CD4-positive, alpha-beta T cell (primary cell): ENCODE results near the gene ASTN2. TPM values are rescaled to one million over a fixed set of nuclear protein-coding genes. Genes with fewer than 3 reads are reported as not detected.

Experiments used
- ATAC-seq: fragments of 200-7000 bp; cut with Tn5 transposase; one replicate; pipeline ENCODE4 v1.10.0; 2022; ENCODE audit warnings: mild to moderate bottlenecking; ENCODE audit not compliant: poor library complexity
- CTCF ChIA-PET: fragments of 350-600 bp; sonication (Branson Sonifier 250); formaldehyde crosslinking; loops from one replicate; lab custom pipeline; 2021; ENCODE audit warnings: antibody characterized with exemption, inconsistent platforms; lab: Charles Lee
- POLR2A ChIA-PET: fragments of 350-600 bp; sonication (Branson Sonifier 250); formaldehyde crosslinking; loops from one replicate; lab custom pipeline; 2021; ENCODE audit warnings: antibody characterized with exemption, inconsistent platforms; lab: Charles Lee
- DNase-seq, 14 experiments: peaks; one replicate each; pipeline ENCODE4 v3.0.0-alpha.2; 2013 to 2020; ENCODE audit warnings: mixed read lengths in 2 of 14
- H3K27ac ChIP-seq, 2 donors: one replicate each; pipeline versions ENCODE4 v1.5.1 to v1.7.0; 2013; ENCODE audit warnings: low read length in 2 of 2, low read depth in 1 of 2, mild to moderate bottlenecking in 1 of 2
- H3K27me3 ChIP-seq, 2 experiments: 1 replicate in 1 of 2; 2 replicates in 1 of 2; pipeline versions ENCODE4 v1.6.1 to v1.7.0; 2013; ENCODE audit warnings: low read length in 2 of 2, control low read depth in 1 of 2, mild to moderate bottlenecking in 1 of 2, moderate library complexity in 1 of 2; ENCODE audit not compliant: insufficient read depth in 2 of 2, control insufficient read depth in 1 of 2
- H3K36me3 ChIP-seq: one replicate; pipeline ENCODE4 v1.6.1; 2013; ENCODE audit warnings: low read length, control low read depth; ENCODE audit not compliant: insufficient read depth
- H3K4me1 ChIP-seq: one replicate; pipeline ENCODE4 v1.6.1; 2013; ENCODE audit warnings: low read length, control low read depth; ENCODE audit not compliant: insufficient read depth
- H3K4me3 ChIP-seq: one replicate; pipeline ENCODE4 v1.5.1; 2013; ENCODE audit warnings: mild to moderate bottlenecking, low read length, moderate library complexity
- H3K9me3 ChIP-seq, 2 experiments: 1 replicate in 1 of 2; 2 replicates in 1 of 2; pipeline versions ENCODE4 v1.6.1 to v1.7.0; 2013; ENCODE audit warnings: low read length in 2 of 2, mild to moderate bottlenecking in 2 of 2, control low read depth in 1 of 2, moderate library complexity in 1 of 2; ENCODE audit not compliant: control insufficient read depth in 1 of 2, insufficient read depth in 1 of 2
- H3K27ac Mint-ChIP-seq: one replicate; pipeline ENCODE4 v1.8.0; 2020; ENCODE audit warnings: mixed read lengths
- H3K27me3 Mint-ChIP-seq: one replicate; pipeline ENCODE4 v1.8.0; 2021; ENCODE audit warnings: mixed read lengths
- H3K36me3 Mint-ChIP-seq: one replicate; pipeline ENCODE4 v1.8.0; 2021; ENCODE audit warnings: low read depth, mixed read lengths
- H3K4me1 Mint-ChIP-seq: one replicate; pipeline ENCODE4 v1.8.0; 2021; ENCODE audit warnings: low read depth, mixed read lengths
- H3K4me3 Mint-ChIP-seq: one replicate; pipeline ENCODE4 v1.8.0; 2020; ENCODE audit warnings: mild to moderate bottlenecking, mixed read lengths
- H3K9me3 Mint-ChIP-seq: one replicate; pipeline ENCODE4 v1.8.0; 2020; ENCODE audit warnings: mixed read lengths
- intact Hi-C, 2 experiments: fragments of 100-400 bp; cut with DNase I in 1 of 2; cut with micrococcal nuclease in 1 of 2; formaldehyde crosslinking; loops; one replicate each; pipeline versions ENCODE4 v1.15.1 to v1.9.0; 2023 to 2025; cut with DNase I, micrococcal nuclease
- total RNA-seq, 174 experiments: library from RNA in 2 of 174; stranded (reverse) in 2 of 174; gene quantifications; one replicate each; pipeline ENCODE4 v1.2.3 and lab custom pipeline; 2021 to 2026
- TF ChIP-seq, protein P1 (sequence below): fragments of 200-600 bp; IDR thresholded peaks from one replicate; pipeline ENCODE4 v1.8.0; 2022; ENCODE audit warnings: antibody characterized with exemption, mild to moderate bottlenecking

Gene ASTN2
- total RNA-seq, 2 experiments from 2014 or later = 2.3 to 2.4 TPM

DNA sequence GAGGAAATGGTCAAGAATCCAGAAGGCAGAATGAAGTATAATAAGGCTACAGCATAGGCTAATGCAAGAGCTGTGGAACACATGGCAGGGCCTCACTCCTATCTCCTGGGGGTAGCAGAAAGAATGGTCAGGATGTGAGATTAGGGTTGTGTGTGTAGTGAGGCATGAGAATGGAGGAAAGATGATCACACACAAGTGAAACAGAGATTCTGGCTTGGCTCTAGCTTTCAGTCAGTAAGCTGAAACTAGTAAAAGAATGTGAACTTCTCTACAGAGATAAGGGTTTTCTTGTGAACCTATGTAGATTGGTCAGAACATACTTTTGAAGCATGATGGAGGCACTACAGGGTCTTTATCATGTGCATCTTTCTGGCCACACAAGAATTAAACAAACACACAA, 298.8 kb downstream of the ASTN2 start:
- ChIA-PET CTCF (no interaction called here), POLR2A (no interaction called here)
- intact Hi-C loops = no loop called here
- Histone ChIP-seq H3K4me1 (no peaks in the 10 kb centered on the region), H3K27me3 (no peaks in the 10 kb centered on the region), H3K27ac (no peak overlapping the region), H3K4me3 (no peak overlapping the region), H3K9me3 (no peaks in the 10 kb centered on the region), H3K36me3 (no peaks in the 10 kb centered on the region)
- ATAC-seq = no peak
- no peak overlapping the region for H3K27ac Mint-ChIP-seq
- no peaks in the 10 kb centered on the region for H3K27me3 Mint-ChIP-seq
- TF ChIP-seq, protein P1, sequence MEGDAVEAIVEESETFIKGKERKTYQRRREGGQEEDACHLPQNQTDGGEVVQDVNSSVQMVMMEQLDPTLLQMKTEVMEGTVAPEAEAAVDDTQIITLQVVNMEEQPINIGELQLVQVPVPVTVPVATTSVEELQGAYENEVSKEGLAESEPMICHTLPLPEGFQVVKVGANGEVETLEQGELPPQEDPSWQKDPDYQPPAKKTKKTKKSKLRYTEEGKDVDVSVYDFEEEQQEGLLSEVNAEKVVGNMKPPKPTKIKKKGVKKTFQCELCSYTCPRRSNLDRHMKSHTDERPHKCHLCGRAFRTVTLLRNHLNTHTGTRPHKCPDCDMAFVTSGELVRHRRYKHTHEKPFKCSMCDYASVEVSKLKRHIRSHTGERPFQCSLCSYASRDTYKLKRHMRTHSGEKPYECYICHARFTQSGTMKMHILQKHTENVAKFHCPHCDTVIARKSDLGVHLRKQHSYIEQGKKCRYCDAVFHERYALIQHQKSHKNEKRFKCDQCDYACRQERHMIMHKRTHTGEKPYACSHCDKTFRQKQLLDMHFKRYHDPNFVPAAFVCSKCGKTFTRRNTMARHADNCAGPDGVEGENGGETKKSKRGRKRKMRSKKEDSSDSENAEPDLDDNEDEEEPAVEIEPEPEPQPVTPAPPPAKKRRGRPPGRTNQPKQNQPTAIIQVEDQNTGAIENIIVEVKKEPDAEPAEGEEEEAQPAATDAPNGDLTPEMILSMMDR = no peak
- no peaks in the 10 kb centered on the region for H3K4me1 Mint-ChIP-seq
- no peak overlapping the region for H3K4me3 Mint-ChIP-seq
- H3K36me3 Mint-ChIP-seq = no peaks in the 10 kb centered on the region
- H3K9me3 Mint-ChIP-seq = peaks cover 12% of the 10 kb centered on the region
- DNase-seq = no peak

DNA sequence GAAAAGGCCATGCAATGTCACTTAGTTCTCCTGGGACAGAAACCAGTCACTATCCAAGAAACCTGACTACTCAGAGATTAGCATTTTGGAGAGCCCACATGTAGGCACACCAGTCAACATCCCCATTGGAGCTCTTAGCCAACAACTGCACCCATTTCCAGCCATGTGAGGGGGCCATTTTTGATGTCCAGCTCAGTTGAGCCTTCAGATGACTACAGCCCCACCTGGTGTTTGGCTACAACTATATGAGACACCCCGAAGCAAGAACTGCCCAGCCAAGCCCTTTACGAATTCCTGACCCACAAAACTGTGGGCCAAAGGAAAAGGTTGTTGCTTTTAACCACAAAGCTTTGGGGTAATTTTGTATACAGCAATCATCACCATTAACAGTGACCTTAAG, 300.1 kb downstream of the ASTN2 start:
- Histone ChIP-seq H3K27ac (no peak overlapping the region), H3K9me3 (no peaks in the 10 kb centered on the region), H3K4me3 (no peak overlapping the region), H3K36me3 (no peaks in the 10 kb centered on the region), H3K27me3 (no peaks in the 10 kb centered on the region), H3K4me1 (no peaks in the 10 kb centered on the region)
- no peak for ATAC-seq
- TF ChIP-seq, protein P1 = no peak
- CTCF ChIA-PET = interaction anchor here (1.0 kb wide), 1 partner anchor 16 kb away, joined by 3 read pairs; no protein-coding TSS in a partner anchor
- H3K4me1 Mint-ChIP-seq = no peaks in the 10 kb centered on the region
- H3K27me3 Mint-ChIP-seq = no peaks in the 10 kb centered on the region
- intact Hi-C loops = no loop called here
- POLR2A ChIA-PET = no interaction called here
- H3K36me3 Mint-ChIP-seq = no peaks in the 10 kb centered on the region
- H3K27ac Mint-ChIP-seq = no peak overlapping the region
- peaks cover 10% of the 10 kb centered on the region for H3K9me3 Mint-ChIP-seq
- no peak for DNase-seq
- no peak overlapping the region for H3K4me3 Mint-ChIP-seq

DNA sequence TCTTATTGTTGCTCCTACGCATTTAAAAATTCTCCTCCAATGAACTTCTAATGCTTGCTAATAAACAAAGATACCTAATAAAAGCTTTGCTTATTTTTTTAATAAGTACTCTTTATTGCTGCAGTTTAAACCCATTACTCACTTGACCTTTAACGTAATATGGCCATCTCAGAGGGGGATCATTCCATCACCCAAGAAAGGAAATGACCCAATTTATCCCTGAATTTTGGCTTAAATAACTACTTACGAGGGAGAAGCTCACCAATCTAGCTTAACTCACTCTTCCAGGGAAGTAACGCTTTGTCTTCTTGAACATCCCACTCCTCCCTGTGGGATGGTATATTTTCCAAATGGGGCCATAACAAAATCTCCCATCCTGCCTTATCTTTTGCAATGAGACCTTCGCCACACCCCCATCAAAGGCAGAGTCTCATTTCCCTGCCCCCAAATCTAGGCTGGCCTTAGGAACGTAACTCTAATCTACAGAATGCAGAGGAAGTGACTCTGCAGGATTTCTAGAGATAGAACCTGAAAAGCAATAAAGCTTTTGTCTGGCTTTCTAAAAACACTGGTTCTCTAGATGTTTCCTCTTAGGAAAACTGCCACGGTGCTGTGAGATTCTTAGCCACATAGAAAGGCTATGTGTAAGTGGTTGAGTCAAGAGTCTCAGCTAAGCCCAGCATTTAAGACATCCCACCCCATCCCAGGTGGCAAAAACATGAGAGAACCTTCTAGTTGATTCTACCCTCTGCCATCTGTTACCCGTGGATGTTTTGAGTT, 310.0 kb downstream of the ASTN2 start:
- Histone ChIP-seq H3K27ac (no peak overlapping the region), H3K4me1 (no peaks in the 10 kb centered on the region), H3K4me3 (no peak overlapping the region), H3K9me3 (peaks cover 0 to 3% of the 10 kb centered on the region in 2 experiments), H3K27me3 (no peaks in the 10 kb centered on the region), H3K36me3 (no peaks in the 10 kb centered on the region)
- Mint-ChIP-seq H3K4me1 (no peaks in the 10 kb centered on the region), H3K27me3 (no peaks in the 10 kb centered on the region), H3K27ac (no peak overlapping the region), H3K9me3 (peaks cover 7% of the 10 kb centered on the region), H3K36me3 (no peaks in the 10 kb centered on the region), H3K4me3 (no peak overlapping the region)
- ChIA-PET CTCF (no interaction called here), POLR2A (no interaction called here)
- intact Hi-C loops = no loop called here
- no peak for DNase-seq
- ATAC-seq = no peak
- TF ChIP-seq, protein P1 = no peak
